Esophagus squamous epithelium (tissue), 4 donors: ENCODE data around the gene KIAA1671.

ENCODE experiments used
- CTCF ChIP-seq, 6 experiments: fragments of 450-650 bp in 4 of 6; fragments of 200-600 bp in 2 of 6; sonication (generic) in 2 of 6; IDR thresholded peaks; one replicate each; pipeline ENCODE4 v1.5.1; 2016 to 2019; ENCODE audit warnings: antibody characterized with exemption in 6 of 6, mild to moderate bottlenecking in 4 of 6, moderate library complexity in 4 of 6
- POLR2A ChIP-seq, 4 donors: fragments of 450-650 bp; IDR thresholded peaks; one replicate each; pipeline ENCODE4 v1.6.1; 2017; ENCODE audit warnings: antibody characterized with exemption in 4 of 4, mild to moderate bottlenecking in 4 of 4, moderate library complexity in 3 of 4

- TF ChIP-seq CTCF (IDR thresholded peaks at IDR 0.05) (no peak), POLR2A (IDR thresholded peaks at IDR 0.05) (no peak)
Observed at GRCh38 chr22:25120093-25120561, 167.6 kb downstream of the KIAA1671 start.
